Measurements from ENCODE around the gene RDH14.

- TF ChIP-seq CTCF (IDR thresholded peaks at IDR 0.05 in 8 of 11, conservative IDR thresholded peaks at IDR 0.05 in 3 of 11) (no peak), POLR2A (IDR thresholded peaks at IDR 0.05) (no peak), POLR2AphosphoS5 (IDR thresholded peaks at IDR 0.05) (no peak)
These were observed 11.8 kb downstream of the RDH14 start for GRCh38 chr2:18548621-18549020.
